ENCODE measurements around the gene SLC9A9. TPM values are rescaled to one million over a fixed set of nuclear protein-coding genes. Genes with fewer than 3 reads are reported as not detected.

Gene SLC9A9
- polyA plus RNA-seq, 1 of the 3 experiments (the other 2 are of a cell fraction), result 0.05 TPM

DNA sequence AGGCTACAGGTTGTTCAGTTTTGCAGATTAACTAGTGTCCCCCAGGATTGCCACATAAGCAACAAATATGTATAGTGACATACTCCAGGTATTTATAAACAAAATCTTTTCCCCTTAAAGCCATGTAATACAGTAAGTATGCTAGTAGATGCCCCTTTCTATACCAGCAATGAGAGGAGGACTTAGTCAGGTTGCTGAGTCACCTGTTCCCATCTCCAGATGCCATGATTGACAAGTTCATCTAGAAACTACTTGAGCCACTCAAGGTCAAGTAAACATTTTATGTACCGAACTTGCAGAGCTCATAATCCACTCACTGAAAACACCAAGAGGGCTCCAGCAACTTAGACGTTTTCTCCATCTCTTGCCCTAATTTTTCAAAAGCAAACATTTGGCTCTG, 18.2 kb downstream of the SLC9A9 start:
- no peaks in the 10 kb centered on the region for H3K9me3 ChIP-seq
- H4K20me1 ChIP-seq (ENCODE audit: insufficient read depth), result no peaks in the 10 kb centered on the region
- ChIA-PET POLR2A (no interaction called here), CTCF (no interaction called here)
- H3K36me3 ChIP-seq (replicated peaks in 1 of 2; ENCODE audit: control insufficient read depth in 1 of 2, insufficient read depth in 2 of 2, low read length in 1 of 2), result no peaks in the 10 kb centered on the region
- no peak overlapping the region for H2AFZ ChIP-seq (ENCODE audit: low read depth)
- H3F3A ChIP-seq (replicated peaks; ENCODE audit: insufficient read depth), result no peaks in the 10 kb centered on the region
- no peaks in the 10 kb centered on the region for H3K27me3 ChIP-seq (ENCODE audit: insufficient read depth)
- no peak overlapping the region for H3K4me3 ChIP-seq (ENCODE audit: low read depth in 2 of 2, low read length in 1 of 2)
- TF ChIP-seq, protein P1, sequence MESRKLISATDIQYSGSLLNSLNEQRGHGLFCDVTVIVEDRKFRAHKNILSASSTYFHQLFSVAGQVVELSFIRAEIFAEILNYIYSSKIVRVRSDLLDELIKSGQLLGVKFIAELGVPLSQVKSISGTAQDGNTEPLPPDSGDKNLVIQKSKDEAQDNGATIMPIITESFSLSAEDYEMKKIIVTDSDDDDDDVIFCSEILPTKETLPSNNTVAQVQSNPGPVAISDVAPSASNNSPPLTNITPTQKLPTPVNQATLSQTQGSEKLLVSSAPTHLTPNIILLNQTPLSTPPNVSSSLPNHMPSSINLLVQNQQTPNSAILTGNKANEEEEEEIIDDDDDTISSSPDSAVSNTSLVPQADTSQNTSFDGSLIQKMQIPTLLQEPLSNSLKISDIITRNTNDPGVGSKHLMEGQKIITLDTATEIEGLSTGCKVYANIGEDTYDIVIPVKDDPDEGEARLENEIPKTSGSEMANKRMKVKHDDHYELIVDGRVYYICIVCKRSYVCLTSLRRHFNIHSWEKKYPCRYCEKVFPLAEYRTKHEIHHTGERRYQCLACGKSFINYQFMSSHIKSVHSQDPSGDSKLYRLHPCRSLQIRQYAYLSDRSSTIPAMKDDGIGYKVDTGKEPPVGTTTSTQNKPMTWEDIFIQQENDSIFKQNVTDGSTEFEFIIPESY (IDR thresholded peaks at IDR 0.05; ENCODE audit: borderline replicate concordance, low read depth), result no peak
- H3K79me2 ChIP-seq (ENCODE audit: insufficient read depth), result no peaks in the 10 kb centered on the region
- H3K9ac ChIP-seq, result no peak overlapping the region
- H3K4me1 ChIP-seq (ENCODE audit: control insufficient read depth in 1 of 2, insufficient read depth in 2 of 2, low read depth in 1 of 2, low read length in 1 of 2), result no peaks in the 10 kb centered on the region
- H3K9me2 ChIP-seq, result no peaks in the 10 kb centered on the region
- no peak overlapping the region for H3K27ac ChIP-seq (ENCODE audit: low read depth in 2 of 2, low read length in 1 of 2)
- H3K4me2 ChIP-seq, result no peak overlapping the region
- DNase-seq, result no peak
- WGBS (ENCODE audit: low lambda C conversion rate), result 0% methylated on average over 2 of the region's 2 CpGs

- Histone ChIP-seq H3K4me1 (ENCODE audit: control insufficient read depth in 1 of 2, insufficient read depth in 2 of 2, low read depth in 1 of 2, low read length in 1 of 2) (no peaks in the 10 kb centered on the region), H3K9me2 (no peaks in the 10 kb centered on the region), H3F3A (replicated peaks; ENCODE audit: insufficient read depth) (no peaks in the 10 kb centered on the region), H3K9ac (no peak overlapping the region), H3K9me3 (no peaks in the 10 kb centered on the region), H3K79me2 (ENCODE audit: insufficient read depth) (no peaks in the 10 kb centered on the region), H4K20me1 (ENCODE audit: insufficient read depth) (no peaks in the 10 kb centered on the region), H2AFZ (ENCODE audit: low read depth) (no peak overlapping the region), H3K4me3 (ENCODE audit: low read depth in 2 of 2, low read length in 1 of 2) (no peak overlapping the region), H3K36me3 (replicated peaks in 1 of 2; ENCODE audit: control insufficient read depth in 1 of 2, insufficient read depth in 2 of 2, low read length in 1 of 2) (no peaks in the 10 kb centered on the region), H3K27me3 (ENCODE audit: insufficient read depth) (no peaks in the 10 kb centered on the region), H3K4me2 (no peak overlapping the region), H3K27ac (ENCODE audit: low read depth in 2 of 2, low read length in 1 of 2) (no peak overlapping the region)
- ChIA-PET CTCF (no interaction called here), POLR2A (no interaction called here)
- TF ChIP-seq EP300 (IDR thresholded peaks at IDR 0.05; ENCODE audit: borderline replicate concordance in 1 of 2, low read depth in 1 of 2, low read length in 1 of 2), result no peak
- TF ChIP-seq RFX5 (IDR thresholded peaks at IDR 0.05; ENCODE audit: low read length), result no peak
- TF ChIP-seq, protein P1 (IDR thresholded peaks at IDR 0.05; ENCODE audit: borderline replicate concordance, low read depth), result no peak
- no peak for TF ChIP-seq GATA2 (CRISPR knock-in tag; IDR thresholded peaks at IDR 0.05)
- TF ChIP-seq SMC3 (IDR thresholded peaks at IDR 0.05; ENCODE audit: low read depth, low read length), result no peak
- TF ChIP-seq TCF12 (IDR thresholded peaks at IDR 0.05), result no peak
- TF ChIP-seq RXRA (IDR thresholded peaks at IDR 0.05; ENCODE audit: borderline replicate concordance, low read depth), result no peak
- TF ChIP-seq FOXJ3 (CRISPR knock-in tag; IDR thresholded peaks at IDR 0.05), result no peak
- no peak for TF ChIP-seq TAF1 (IDR thresholded peaks at IDR 0.05; ENCODE audit: borderline replicate concordance, low read depth, low read length)
- TF ChIP-seq POLR2AphosphoS5 (IDR thresholded peaks at IDR 0.05; ENCODE audit: low read depth, low read length), result no peak
- no peak for TF ChIP-seq IRF3 (IDR thresholded peaks at IDR 0.05; ENCODE audit: low read depth, low read length)
- TF ChIP-seq NRF1 (IDR thresholded peaks at IDR 0.05; ENCODE audit: low read depth, low read length), result no peak
- no peak for TF ChIP-seq SIN3A (IDR thresholded peaks at IDR 0.05; ENCODE audit: borderline replicate concordance, low read depth, low read length)
- no peak for TF ChIP-seq YY1 (IDR thresholded peaks at IDR 0.05; ENCODE audit: low read depth)
- no peak for TF ChIP-seq MEF2A (IDR thresholded peaks at IDR 0.05; ENCODE audit: borderline replicate concordance, low read depth)
- TF ChIP-seq MXI1 (IDR thresholded peaks at IDR 0.05; ENCODE audit: low read depth, low read length), result no peak
- no peak for TF ChIP-seq FOXM1 (IDR thresholded peaks at IDR 0.05; ENCODE audit: low read depth)
- TF ChIP-seq ELF1 (IDR thresholded peaks at IDR 0.05), result no peak
- DNase-seq, result no peak
- WGBS (ENCODE audit: low lambda C conversion rate), result 9% methylated on average over 2 of the region's 2 CpGs
Measured at GRCh38 chr3:143827425-143827824, 20.8 kb downstream of the SLC9A9 start.

Measured in SK-N-SH (cell line).